PC-3 (cell line): ENCODE measurements around the gene TLE5. TPM values are rescaled to one million over a fixed set of nuclear protein-coding genes. Genes with fewer than 3 reads are reported as not detected.

ENCODE experiments used
- ATAC-seq: fragments of 200-7000 bp; cut with Tn5 transposase; 2 replicates; pipeline ENCODE4 v1.9.1; 2020; ENCODE audit warnings: mild to moderate bottlenecking, moderate library complexity
- BruUV-seq: library from RNA; stranded (reverse); fragments of 400-500 nt; replicated peaks from 2 replicates; lab custom pipeline; 2021; lab: Mats Ljungman, UMichigan
- CTCF ChIA-PET: fragments of 300-600 bp; sonication (Branson Sonifier 250); formaldehyde crosslinking; loops from one replicate; lab custom pipeline; 2022; ENCODE audit warnings: antibody characterized with exemption; lab: Charles Lee
- POLR2A ChIA-PET: fragments of 300-600 bp; sonication (Branson Sonifier 250); formaldehyde crosslinking; loops from one replicate; lab custom pipeline; 2022; ENCODE audit warnings: antibody characterized with exemption; ENCODE audit not compliant: unreplicated experiment; lab: Charles Lee
- DNase-seq: peaks from one replicate; pipeline ENCODE4 v3.0.0-alpha.2; 2015
- H2AFZ ChIP-seq: fragments of 300-600 bp; sonication (generic); 2 replicates; pipeline ENCODE4 v1.6.0; 2016; ENCODE audit warnings: antibody characterized with exemption, low read length
- H3F3A ChIP-seq: fragments of 300-600 bp; sonication (generic); one replicate; pipeline ENCODE4 v1.6.0; 2017; ENCODE audit warnings: antibody characterized with exemption, low read length, control low read depth, mild to moderate bottlenecking; ENCODE audit not compliant: unreplicated experiment
- H3K27ac ChIP-seq: fragments of 300-600 bp; sonication (generic); 2 replicates; pipeline ENCODE4 v1.5.1; 2016; ENCODE audit warnings: mild to moderate bottlenecking, low read length
- H3K27me3 ChIP-seq: fragments of 300-600 bp; sonication (generic); 2 replicates; pipeline ENCODE4 v1.6.1; 2016; ENCODE audit warnings: low read length, mixed read lengths
- H3K36me3 ChIP-seq: fragments of 300-600 bp; sonication (generic); 2 replicates; pipeline ENCODE4 v1.6.1; 2016; ENCODE audit warnings: low read depth, mixed run types, low read length, mixed read lengths
- H3K4me1 ChIP-seq: fragments of 300-600 bp; sonication (generic); 2 replicates; pipeline ENCODE4 v1.5.1; 2016; ENCODE audit warnings: low read length; ENCODE audit not compliant: insufficient read depth
- H3K4me2 ChIP-seq: fragments of 300-600 bp; sonication (generic); 2 replicates; pipeline ENCODE4 v1.6.0; 2016; ENCODE audit warnings: low read length
- H3K4me3 ChIP-seq: fragments of 300-600 bp; sonication (generic); 2 replicates; pipeline ENCODE4 v1.5.1; 2016; ENCODE audit warnings: mild to moderate bottlenecking, low read length, mixed read lengths
- H3K79me2 ChIP-seq: fragments of 300-600 bp; sonication (generic); 2 replicates; pipeline ENCODE4 v1.6.1; 2017; ENCODE audit warnings: low read length, mixed read lengths
- H3K9ac ChIP-seq: fragments of 300-600 bp; sonication (generic); 2 replicates; pipeline ENCODE4 v1.6.0; 2016; ENCODE audit warnings: mild to moderate bottlenecking, low read length
- H3K9me2 ChIP-seq: fragments of 300-600 bp; sonication (generic); replicated peaks from 2 replicates; pipeline ENCODE4 v1.6.1; 2016; ENCODE audit warnings: mixed run types, low read length, mixed read lengths
- H3K9me3 ChIP-seq: fragments of 300-600 bp; sonication (generic); 2 replicates; pipeline ENCODE4 v1.6.1; 2016; ENCODE audit warnings: low read length, mixed read lengths
- H4K20me1 ChIP-seq: fragments of 300-600 bp; sonication (generic); 2 replicates; pipeline ENCODE4 v1.6.1; 2016; ENCODE audit warnings: low read length, mixed read lengths
- CTCF ChIP-seq: fragments of 300-600 bp; sonication (generic); conservative IDR thresholded peaks from 2 replicates; pipeline ENCODE4 v1.5.1; 2017; ENCODE audit warnings: antibody characterized with exemption, low read depth, mild to moderate bottlenecking, low read length
- EZH2 ChIP-seq: fragments of 300-600 bp; sonication (generic); IDR thresholded peaks from one replicate; pipeline ENCODE4 v1.6.1; 2017; ENCODE audit warnings: antibody characterized with exemption, mild to moderate bottlenecking, low read length; ENCODE audit not compliant: unreplicated experiment
- EZH2phosphoT487 ChIP-seq: fragments of 300-600 bp; sonication (generic); IDR thresholded peaks from 2 replicates; pipeline ENCODE4 v1.6.1; 2018; ENCODE audit warnings: mild to moderate bottlenecking, antibody characterized with exemption, low read length, borderline replicate concordance
- intact Hi-C: fragments of 100-400 bp; cut with micrococcal nuclease; formaldehyde crosslinking; loops from 2 replicates; pipeline ENCODE4 v1.9.0; 2023
- total RNA-seq: library from RNA; depleted of rRNA; stranded (reverse); fragments of >200 nt; gene quantifications from 2 replicates; pipeline ENCODE4 v1.2.3, GENCODE V29; 2014

Gene TLE5
- total RNA-seq, 1 experiment from 2014 or later, result 351 TPM

DNA sequence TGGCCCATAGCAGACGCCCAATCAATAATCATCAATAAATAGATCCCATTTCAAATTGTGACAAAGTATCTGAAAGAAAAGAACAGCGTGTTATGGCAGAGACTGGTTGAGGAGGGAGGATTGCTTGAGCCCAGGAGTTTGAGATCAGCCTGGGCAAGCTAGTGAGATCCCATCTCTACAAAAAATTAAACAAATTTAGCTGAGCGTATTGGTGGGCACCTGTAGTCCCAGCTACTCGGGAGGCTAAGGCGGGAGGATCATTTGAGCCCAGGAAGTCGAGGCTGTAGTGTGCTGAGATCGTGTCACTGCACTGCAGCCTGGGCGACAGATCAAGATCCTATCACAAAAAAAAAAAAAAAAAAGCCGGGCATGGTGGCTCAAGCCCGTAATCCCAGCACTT lies 25.5 kb upstream of the TLE5 start:
- no peaks in the 10 kb centered on the region for H3K36me3 ChIP-seq
- H2AFZ ChIP-seq, result no peak overlapping the region
- H3K4me1 ChIP-seq, result no peaks in the 10 kb centered on the region
- ChIA-PET CTCF (no interaction called here), POLR2A (no interaction called here)
- no peaks in the 10 kb centered on the region for H3K27me3 ChIP-seq
- no peaks in the 10 kb centered on the region for H3K79me2 ChIP-seq
- H3K9me3 ChIP-seq, result no peaks in the 10 kb centered on the region
- H3K4me3 ChIP-seq, result no peak overlapping the region
- H3K9me2 ChIP-seq, result no peaks in the 10 kb centered on the region
- ATAC-seq (no peak), DNase-seq (no peak)
- BruUV-seq, result no TSS peak
- H3F3A ChIP-seq, result no peaks in the 10 kb centered on the region
- H3K27ac ChIP-seq, result no peak overlapping the region
- TF ChIP-seq CTCF (no peak), EZH2phosphoT487 (no peak), EZH2 (no peak)
- intact Hi-C loops, result no loop called here
- no peak overlapping the region for H3K4me2 ChIP-seq
- no peak overlapping the region for H3K9ac ChIP-seq
- no peaks in the 10 kb centered on the region for H4K20me1 ChIP-seq

GRCh38 chr19:3084943-3085342 lies 22.6 kb upstream of the TLE5 start:
- no peaks in the 10 kb centered on the region for H3F3A ChIP-seq
- intact Hi-C loops, result no loop called here
- no peak overlapping the region for H3K4me2 ChIP-seq
- no peak for ATAC-seq
- no peaks in the 10 kb centered on the region for H3K4me1 ChIP-seq
- no peaks in the 10 kb centered on the region for H4K20me1 ChIP-seq
- no peak overlapping the region for H2AFZ ChIP-seq
- no peaks in the 10 kb centered on the region for H3K27me3 ChIP-seq
- H3K9me2 ChIP-seq, result no peaks in the 10 kb centered on the region
- H3K4me3 ChIP-seq, result no peak overlapping the region
- ChIA-PET CTCF (no interaction called here), POLR2A (no interaction called here)
- no TSS peak for BruUV-seq
- H3K27ac ChIP-seq, result no peak overlapping the region
- DNase-seq, result no peak
- H3K36me3 ChIP-seq, result no peaks in the 10 kb centered on the region
- TF ChIP-seq EZH2phosphoT487 (no peak), CTCF (no peak), EZH2 (no peak)
- H3K9ac ChIP-seq, result no peak overlapping the region
- no peaks in the 10 kb centered on the region for H3K9me3 ChIP-seq
- no peaks in the 10 kb centered on the region for H3K79me2 ChIP-seq

GRCh38 chr19:3083964-3084363 lies 21.7 kb upstream of the TLE5 start:
- POLR2A ChIA-PET, result no interaction called here
- ATAC-seq (no peak), DNase-seq (no peak)
- Histone ChIP-seq H3K9ac (no peak overlapping the region), H3K79me2 (no peaks in the 10 kb centered on the region), H3K4me3 (no peak overlapping the region), H3F3A (no peaks in the 10 kb centered on the region), H4K20me1 (no peaks in the 10 kb centered on the region), H2AFZ (no peak overlapping the region), H3K4me1 (no peaks in the 10 kb centered on the region), H3K27me3 (no peaks in the 10 kb centered on the region), H3K27ac (no peak overlapping the region), H3K36me3 (no peaks in the 10 kb centered on the region), H3K9me2 (no peaks in the 10 kb centered on the region), H3K4me2 (no peak overlapping the region), H3K9me3 (no peaks in the 10 kb centered on the region)
- TF ChIP-seq EZH2phosphoT487 (no peak), CTCF (no peak), EZH2 (no peak)
- BruUV-seq, result no TSS peak
- intact Hi-C loops, result no loop called here
- CTCF ChIA-PET, result no interaction called here
